Right lobe of liver (tissue), 6 donors: ENCODE data around the gene DHRS1. TPM values are rescaled to one million over a fixed set of nuclear protein-coding genes. Genes with fewer than 3 reads are reported as not detected.

Experiments
- ATAC-seq, 4 donors: fragments of 200-7000 bp; cut with Tn5 transposase; one replicate each; pipeline ENCODE4 v1.9.1; 2020; ENCODE audit warnings: mild to moderate bottlenecking in 4 of 4, moderate library complexity in 4 of 4
- DNase-seq, 3 donors: peaks; one replicate each; pipeline ENCODE4 v3.0.0-alpha.2; 2020
- H3K27ac ChIP-seq, 3 donors: fragments of 200-600 bp; one replicate each; pipeline ENCODE4 v1.8.0; 2022
- H3K27me3 ChIP-seq, 2 donors: fragments of 200-600 bp; one replicate each; pipeline ENCODE4 v1.8.0; 2022
- H3K36me3 ChIP-seq, 4 donors: fragments of 200-600 bp; sonication (generic) in 1 of 4; one replicate each; pipeline versions ENCODE4 v1.5.1 to v1.8.0; 2017 to 2022; ENCODE audit warnings: control low read depth in 1 of 4
- H3K4me1 ChIP-seq, 4 donors: fragments of 200-600 bp; sonication (generic) in 1 of 4; one replicate each; pipeline versions ENCODE4 v1.5.1 to v1.8.0; 2017 to 2022; ENCODE audit warnings: control low read depth in 1 of 4
- H3K4me3 ChIP-seq, 3 donors: fragments of 200-600 bp; one replicate each; pipeline ENCODE4 v1.8.0; 2022
- H3K9me3 ChIP-seq, 4 donors: fragments of 200-600 bp; sonication (generic) in 1 of 4; one replicate each; pipeline versions ENCODE4 v1.5.1 to v1.8.0; 2017 to 2022; ENCODE audit warnings: control low read depth in 1 of 4
- POLR2A ChIP-seq: fragments of 450-650 bp; IDR thresholded peaks from one replicate; pipeline ENCODE4 v1.6.1; 2017; ENCODE audit warnings: antibody characterized with exemption, mild to moderate bottlenecking
- WGBS: methylation state at CpG from one replicate; pipeline ENCODE4 v1.1.6; 2018; ENCODE audit warnings: low coverage, low lambda C conversion rate; ENCODE audit not compliant: insufficient coverage; ENCODE audit errors: missing lambda C conversion rate; 5-methylcytosine and 5-hydroxymethylcytosine counted together
- intact Hi-C, 2 donors: fragments of 100-400 bp; cut with DNase I; formaldehyde crosslinking; loops; one replicate each; pipeline versions ENCODE4 v1.11.2 to v1.14.1; 2022
- total RNA-seq, 6 experiments: library from RNA; depleted of rRNA in 2 of 6; stranded (reverse); fragments of >200 nt in 2 of 6; fragmentation: NEBNext Ultra II Directional in 3 of 6; extraction: Animal tissue kit (Norgen Biotek cat#: 25700) in 3 of 6; gene quantifications; one replicate each; pipeline versions ENCODE4 v1.1.0 to v1.2.4, GENCODE V29; 2016 to 2023
- TF ChIP-seq, protein P1 (sequence below), 4 donors: fragments of 200-600 bp in 3 of 4; fragments of 450-650 bp in 1 of 4; IDR thresholded peaks; one replicate each; pipeline versions ENCODE4 v1.5.1 to v1.8.0; 2016 to 2022; ENCODE audit warnings: antibody characterized with exemption in 4 of 4, mild to moderate bottlenecking in 2 of 4
- donor health status: DM: no; HTN: yes; CAD: no.
- donor health status: DM: no; HTN: no; CAD: no.
- donor health status: DM: no; HTN: no; CAD: no.
- donor health status: DM: no; HTN: yes; CAD: no.
- donor health status: DM: no; HTN: yes; CAD: no.

Gene DHRS1
- total RNA-seq, 6 experiments from 2014 or later, result 49.1 to 89.3 (median 60.1) TPM

DNA sequence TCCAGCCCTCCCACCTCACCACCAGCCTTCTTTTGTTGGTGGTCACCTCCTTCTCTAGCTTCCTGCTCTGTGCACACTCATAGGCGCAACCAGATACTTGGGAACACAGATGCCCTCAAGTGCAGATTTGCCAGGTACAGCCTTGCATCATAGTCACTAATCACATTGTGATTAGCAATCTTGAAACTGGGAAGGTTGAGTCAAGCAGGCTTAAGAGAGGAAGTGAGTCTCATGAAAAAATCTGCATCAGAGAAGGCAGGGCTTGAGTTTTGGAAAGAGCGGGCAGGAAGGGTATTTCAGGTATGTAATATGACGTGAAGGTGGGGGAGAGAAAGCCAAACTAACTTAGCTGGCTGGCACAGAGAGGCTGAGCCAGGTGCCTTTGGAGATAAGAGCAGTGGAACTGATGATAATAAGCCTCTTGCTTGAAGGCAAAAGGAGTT lies 25.5 kb downstream of the DHRS1 start:
- no peak for DNase-seq
- no peak for ATAC-seq
- no peak for TF ChIP-seq POLR2A
- TF ChIP-seq, protein P1, sequence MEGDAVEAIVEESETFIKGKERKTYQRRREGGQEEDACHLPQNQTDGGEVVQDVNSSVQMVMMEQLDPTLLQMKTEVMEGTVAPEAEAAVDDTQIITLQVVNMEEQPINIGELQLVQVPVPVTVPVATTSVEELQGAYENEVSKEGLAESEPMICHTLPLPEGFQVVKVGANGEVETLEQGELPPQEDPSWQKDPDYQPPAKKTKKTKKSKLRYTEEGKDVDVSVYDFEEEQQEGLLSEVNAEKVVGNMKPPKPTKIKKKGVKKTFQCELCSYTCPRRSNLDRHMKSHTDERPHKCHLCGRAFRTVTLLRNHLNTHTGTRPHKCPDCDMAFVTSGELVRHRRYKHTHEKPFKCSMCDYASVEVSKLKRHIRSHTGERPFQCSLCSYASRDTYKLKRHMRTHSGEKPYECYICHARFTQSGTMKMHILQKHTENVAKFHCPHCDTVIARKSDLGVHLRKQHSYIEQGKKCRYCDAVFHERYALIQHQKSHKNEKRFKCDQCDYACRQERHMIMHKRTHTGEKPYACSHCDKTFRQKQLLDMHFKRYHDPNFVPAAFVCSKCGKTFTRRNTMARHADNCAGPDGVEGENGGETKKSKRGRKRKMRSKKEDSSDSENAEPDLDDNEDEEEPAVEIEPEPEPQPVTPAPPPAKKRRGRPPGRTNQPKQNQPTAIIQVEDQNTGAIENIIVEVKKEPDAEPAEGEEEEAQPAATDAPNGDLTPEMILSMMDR (IDR thresholded peaks at IDR 0.05), result no peak
- peaks cover 0 to 1% (median 0%) of the 10 kb centered on the region in 4 donors for H3K36me3 ChIP-seq
- WGBS, result 54% methylated on average over 3 of the region's 3 CpGs
- H3K27ac ChIP-seq, result no peak overlapping the region
- H3K4me1 ChIP-seq, result peaks cover 0 to 13% (median 1%) of the 10 kb centered on the region in 4 donors
- H3K27me3 ChIP-seq, result no peaks in the 10 kb centered on the region
- intact Hi-C loops, result no loop called here
- no peak overlapping the region for H3K4me3 ChIP-seq
- no peaks in the 10 kb centered on the region for H3K9me3 ChIP-seq

DNA sequence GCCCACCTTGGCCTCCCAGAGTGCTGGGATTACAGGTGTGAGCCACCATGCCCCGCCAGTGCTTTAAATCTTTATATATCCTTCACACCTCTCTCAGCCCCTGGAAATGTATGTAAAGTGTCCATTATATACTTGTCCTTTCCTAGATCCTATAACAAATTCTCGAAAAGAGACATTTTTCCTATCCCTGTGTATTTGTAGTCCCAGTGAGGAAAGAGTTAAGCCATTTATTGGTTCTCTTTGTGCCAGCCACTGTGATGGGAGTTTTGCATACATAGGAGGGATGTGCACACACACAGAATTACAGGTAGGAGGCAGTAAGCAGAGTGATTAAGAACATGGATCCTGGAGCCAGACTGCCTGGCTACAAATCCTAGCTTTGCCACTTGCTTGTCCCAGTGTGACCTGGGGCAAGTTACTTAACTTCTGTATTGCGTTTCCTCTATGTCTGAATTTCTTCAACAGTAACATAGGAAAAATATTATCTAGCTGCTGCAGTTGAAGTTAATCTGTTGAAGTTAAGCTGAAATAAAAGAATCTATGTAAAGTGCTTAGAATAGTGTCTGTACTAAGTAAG lies 26.1 kb downstream of the DHRS1 start:
- DNase-seq, result peak in 1 of 3 donors; percentile 48
- no peaks in the 10 kb centered on the region for H3K27me3 ChIP-seq
- H3K4me3 ChIP-seq, result no peak overlapping the region
- no peak overlapping the region for H3K27ac ChIP-seq
- peaks cover 0 to 13% (median 1%) of the 10 kb centered on the region in 4 donors for H3K4me1 ChIP-seq
- TF ChIP-seq, protein P1 (IDR thresholded peaks at IDR 0.05), result peak in 3 of 4 donors; percentile 6 to 35 (median 13)
- TF ChIP-seq POLR2A, result no peak
- H3K9me3 ChIP-seq, result no peaks in the 10 kb centered on the region
- WGBS, result 31% methylated on average over 3 of the region's 3 CpGs
- H3K36me3 ChIP-seq, result peaks cover 0 to 7% (median 0%) of the 10 kb centered on the region in 4 donors
- ATAC-seq, result peak in 1 of 4 donors; percentile 27
- intact Hi-C loops, result no loop called here

DNA sequence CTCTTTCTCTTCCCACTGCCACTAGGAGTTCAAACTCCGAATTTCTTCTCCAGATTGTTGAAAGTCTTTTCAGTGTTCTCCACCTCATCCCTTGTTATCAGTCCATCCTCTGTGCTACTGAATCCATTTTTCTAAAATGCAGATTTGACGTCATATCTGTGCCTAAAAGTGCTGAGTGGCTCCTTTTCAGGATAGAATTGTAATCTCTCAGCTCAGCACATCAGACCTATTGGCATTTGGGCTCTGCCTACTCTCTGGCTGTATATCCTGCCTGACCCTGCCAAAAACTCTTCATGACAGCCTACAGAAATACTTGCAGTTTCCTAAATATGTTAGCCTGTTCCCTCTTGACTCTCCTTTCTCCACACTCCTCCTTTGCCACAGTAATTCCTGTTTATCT lies 27.1 kb downstream of the DHRS1 start:
- ATAC-seq (no peak), DNase-seq (no peak)
- H3K4me3 ChIP-seq, result no peak overlapping the region
- peaks cover 0 to 12% (median under 1%) of the 10 kb centered on the region in 4 donors for H3K36me3 ChIP-seq
- H3K27ac ChIP-seq, result peak overlapping the region in 1 of 3 donors; percentile 5
- H3K9me3 ChIP-seq, result no peaks in the 10 kb centered on the region
- no peaks in the 10 kb centered on the region for H3K27me3 ChIP-seq
- peaks cover 0 to 13% (median 1%) of the 10 kb centered on the region in 4 donors for H3K4me1 ChIP-seq
- intact Hi-C loops, result no loop called here
- WGBS, result 79% methylated on average over 2 of the region's 2 CpGs
- TF ChIP-seq, protein P1 (IDR thresholded peaks at IDR 0.05), result no peak
- TF ChIP-seq POLR2A, result no peak

DNA sequence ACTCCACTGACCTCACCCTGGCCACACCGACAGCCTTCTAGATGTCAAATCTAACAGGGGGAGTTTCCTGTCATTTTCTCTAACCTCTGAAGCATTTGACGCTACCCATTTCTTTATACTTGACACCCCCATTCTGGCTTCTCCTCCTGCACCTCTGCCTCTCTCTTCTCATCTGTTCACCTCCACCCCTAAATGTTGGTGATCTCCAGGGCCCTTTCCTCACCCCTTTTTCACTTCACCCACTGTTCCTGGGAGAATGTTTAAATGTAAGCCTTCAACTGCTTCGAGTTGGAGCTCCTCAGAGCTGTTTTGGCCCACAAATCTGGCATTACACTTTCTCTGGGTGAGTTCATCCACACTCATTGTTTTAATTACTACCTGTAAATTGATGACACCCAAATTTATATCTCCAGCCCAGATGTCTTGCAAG lies 27.7 kb downstream of the DHRS1 start:
- H3K36me3 ChIP-seq, result peaks cover 0 to 16% (median 4%) of the 10 kb centered on the region in 4 donors
- WGBS, result 9% methylated on average over 2 of the region's 3 CpGs
- intact Hi-C loops, result no loop called here
- TF ChIP-seq, protein P1 (IDR thresholded peaks at IDR 0.05), result no peak
- no peak for TF ChIP-seq POLR2A
- H3K4me3 ChIP-seq, result peak overlapping the region; percentile 81 to 87 (median 86)
- DNase-seq (no peak), ATAC-seq (no peak)
- no peaks in the 10 kb centered on the region for H3K27me3 ChIP-seq
- H3K27ac ChIP-seq, result peak overlapping the region; percentile 89 to 97 (median 89)
- H3K9me3 ChIP-seq, result no peaks in the 10 kb centered on the region
- peaks cover 0 to 13% (median 1%) of the 10 kb centered on the region in 4 donors for H3K4me1 ChIP-seq
